Measurements from ENCODE around the gene KRTAP10-10.
"Not testable (repeated sequence)": the region's sequence is repeated elsewhere in the genome, so short reads cannot be mapped to it uniquely, and the experiment has no call there.

Gene KRTAP10-10

GRCh38 chr21:44649521-44650100, 12.5 kb downstream of the KRTAP10-10 start:
- DNase-seq (ENCODE audit: low read depth in 2 of 3, low spot score in 1 of 3), result no peak

- DNase-seq (ENCODE audit: low read depth in 2 of 3, low spot score in 1 of 3), result no peak
These were observed 13.3 kb downstream of the KRTAP10-10 start for GRCh38 chr21:44650265-44650972.

DNA sequence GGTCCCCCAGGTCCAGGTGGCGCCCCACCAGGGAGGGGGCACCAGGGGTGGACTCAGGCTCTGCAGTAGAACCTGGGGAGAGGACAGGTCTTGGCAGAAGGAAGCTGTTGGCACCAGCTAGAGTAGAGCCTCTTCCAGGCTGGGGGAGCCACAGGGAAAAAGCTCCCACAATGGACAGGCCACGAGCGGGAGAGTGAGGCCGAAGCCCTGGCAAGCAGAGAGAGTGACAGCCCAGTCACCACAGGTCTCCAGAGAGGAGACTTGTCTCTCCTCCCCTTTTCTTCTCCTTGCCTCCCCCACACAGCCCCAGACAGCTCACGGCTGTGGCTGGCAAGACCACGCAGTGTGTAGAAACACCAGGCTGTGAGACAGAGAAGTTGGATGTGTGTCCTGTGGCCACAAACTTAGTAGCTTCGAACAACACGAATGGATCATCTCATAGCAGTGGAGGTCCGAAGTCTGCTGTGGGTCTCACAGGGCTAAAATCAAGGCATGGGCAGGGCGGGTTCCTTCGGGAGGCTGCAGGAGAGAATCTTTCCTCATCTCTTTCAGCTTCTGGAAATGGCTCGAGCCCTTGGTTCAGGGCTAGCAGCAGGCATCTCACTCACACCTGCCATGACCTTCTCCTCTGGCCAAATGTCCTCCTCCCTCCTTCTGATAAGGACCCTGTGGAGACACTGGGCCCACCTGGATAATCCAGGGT, 14.0 kb downstream of the KRTAP10-10 start:
- no peak for DNase-seq (ENCODE audit: low read depth in 2 of 3, low spot score in 1 of 3)

- no peak for DNase-seq (ENCODE audit: low read depth in 2 of 3, low spot score in 1 of 3)
These were observed 16.0 kb downstream of the KRTAP10-10 start for GRCh38 chr21:44653123-44653522.

DNA sequence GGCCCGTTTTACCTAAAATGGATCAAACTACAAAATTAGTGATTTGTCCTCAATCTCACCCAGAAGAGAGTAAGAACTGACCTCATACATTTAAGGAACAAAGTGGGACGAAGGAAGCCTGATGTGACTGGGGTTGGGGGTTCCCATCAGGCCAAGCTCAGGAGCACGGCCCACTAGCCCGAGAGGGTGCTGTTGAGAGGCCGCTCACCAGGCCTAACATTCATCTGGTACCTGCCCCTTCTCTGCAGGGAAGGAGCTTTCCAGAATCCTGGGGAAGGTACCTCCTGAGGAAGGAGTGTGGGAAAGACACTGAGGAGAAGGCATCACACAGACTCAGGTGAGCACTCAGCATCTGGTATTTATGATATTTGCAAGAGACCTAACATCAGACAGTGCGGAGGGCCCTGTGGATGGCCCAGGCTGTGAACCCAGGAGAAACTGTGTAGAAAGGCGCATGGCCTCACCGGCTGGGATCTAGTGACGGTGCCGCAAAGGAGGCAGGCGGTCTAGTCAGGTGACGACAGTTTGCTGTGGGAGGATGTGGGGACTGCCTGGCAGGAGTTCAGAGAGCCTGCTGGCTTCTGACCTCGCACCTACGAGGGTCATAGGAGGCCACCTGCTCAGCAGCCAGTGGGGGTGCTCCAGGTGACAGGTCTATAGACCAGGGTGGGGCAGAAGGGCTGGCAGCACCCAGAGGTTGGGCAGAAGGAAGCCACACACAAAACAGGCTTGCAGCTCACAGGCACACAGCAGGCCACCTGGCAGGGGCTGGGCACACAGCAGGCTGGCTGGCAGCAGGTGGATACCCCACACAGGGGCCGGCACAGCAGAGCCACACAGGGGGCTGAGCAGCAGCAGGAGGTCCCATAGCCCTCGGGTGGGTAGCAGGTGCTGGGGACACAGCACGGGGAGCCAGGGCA, 16.8 kb downstream of the KRTAP10-10 start:
- DNase-seq (ENCODE audit: low read depth in 2 of 3, low spot score in 1 of 3), result no peak

GRCh38 chr21:44654576-44655175, 17.5 kb downstream of the KRTAP10-10 start, which contains the start of gene KRTAP12-4:
TSS of gene KRTAP12-4 (minus strand) at chr21:44654659. CDS start at chr21:44654614, 45 bp downstream.
- DNase-seq (ENCODE audit: low read depth in 2 of 3, low spot score in 1 of 3), result no peak

- DNase-seq (ENCODE audit: low read depth in 2 of 3, low spot score in 1 of 3), result no peak
These were observed 19.7 kb downstream of the KRTAP10-10 start for GRCh38 chr21:44656868-44657267.

- no peak for DNase-seq (ENCODE audit: low read depth in 2 of 3, low spot score in 1 of 3)
These were observed 20.7 kb downstream of the KRTAP10-10 start, which contains the start of gene KRTAP12-3 for GRCh38 chr21:44657635-44658540. TSS of gene KRTAP12-3 (plus strand) at chr21:44657932. CDS start at chr21:44657980, 48 bp downstream.

DNA sequence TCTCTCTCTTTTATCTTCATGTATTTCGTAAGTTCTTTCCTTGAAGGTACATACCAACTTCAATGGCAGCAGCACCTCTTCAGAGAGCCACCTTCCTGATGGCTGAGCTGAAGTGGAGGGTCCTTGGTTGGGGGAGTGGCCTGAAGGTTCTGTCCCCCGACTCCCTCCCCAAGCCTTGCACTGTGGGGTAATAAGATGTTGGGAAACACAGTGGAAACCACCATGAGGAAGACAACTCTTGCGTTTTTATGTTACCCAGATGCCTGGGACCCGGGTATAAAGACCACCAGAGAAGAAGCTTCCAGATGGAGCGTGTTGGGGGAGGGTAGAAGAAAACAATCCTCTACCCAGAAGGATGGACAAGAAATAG, 21.4 kb downstream of the KRTAP10-10 start:
- DNase-seq (ENCODE audit: low read depth in 2 of 3, low spot score in 1 of 3), result no peak

- DNase-seq (ENCODE audit: low read depth in 2 of 3, low spot score in 1 of 3), result no peak
These were observed 21.9 kb downstream of the KRTAP10-10 start for GRCh38 chr21:44658913-44659595.

DNA sequence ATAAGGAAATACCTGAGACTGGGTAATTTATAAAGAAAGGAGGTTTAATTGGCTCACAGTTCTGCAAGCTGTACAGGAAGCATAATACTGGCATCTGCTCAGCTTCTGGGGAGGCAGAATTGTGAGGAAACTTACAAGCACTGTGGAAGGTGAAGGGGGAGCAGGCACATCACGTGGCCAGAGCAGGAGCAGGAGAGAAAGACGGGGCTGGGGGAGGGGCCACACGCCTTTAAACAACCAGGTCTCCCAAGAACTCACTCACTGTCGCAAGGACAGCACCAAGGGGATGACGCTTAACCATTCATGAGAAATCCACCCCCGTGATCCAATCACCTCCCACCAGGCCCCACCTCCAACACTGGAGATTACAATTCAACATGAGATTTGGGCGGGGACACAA, 24.4 kb downstream of the KRTAP10-10 start:
- DNase-seq (ENCODE audit: low read depth in 2 of 3, low spot score in 1 of 3), result not testable (repeated sequence)

- no peak for DNase-seq (ENCODE audit: low read depth in 2 of 3, low spot score in 1 of 3)
These were observed 27.5 kb downstream of the KRTAP10-10 start for GRCh38 chr21:44664691-44665090.

DNA sequence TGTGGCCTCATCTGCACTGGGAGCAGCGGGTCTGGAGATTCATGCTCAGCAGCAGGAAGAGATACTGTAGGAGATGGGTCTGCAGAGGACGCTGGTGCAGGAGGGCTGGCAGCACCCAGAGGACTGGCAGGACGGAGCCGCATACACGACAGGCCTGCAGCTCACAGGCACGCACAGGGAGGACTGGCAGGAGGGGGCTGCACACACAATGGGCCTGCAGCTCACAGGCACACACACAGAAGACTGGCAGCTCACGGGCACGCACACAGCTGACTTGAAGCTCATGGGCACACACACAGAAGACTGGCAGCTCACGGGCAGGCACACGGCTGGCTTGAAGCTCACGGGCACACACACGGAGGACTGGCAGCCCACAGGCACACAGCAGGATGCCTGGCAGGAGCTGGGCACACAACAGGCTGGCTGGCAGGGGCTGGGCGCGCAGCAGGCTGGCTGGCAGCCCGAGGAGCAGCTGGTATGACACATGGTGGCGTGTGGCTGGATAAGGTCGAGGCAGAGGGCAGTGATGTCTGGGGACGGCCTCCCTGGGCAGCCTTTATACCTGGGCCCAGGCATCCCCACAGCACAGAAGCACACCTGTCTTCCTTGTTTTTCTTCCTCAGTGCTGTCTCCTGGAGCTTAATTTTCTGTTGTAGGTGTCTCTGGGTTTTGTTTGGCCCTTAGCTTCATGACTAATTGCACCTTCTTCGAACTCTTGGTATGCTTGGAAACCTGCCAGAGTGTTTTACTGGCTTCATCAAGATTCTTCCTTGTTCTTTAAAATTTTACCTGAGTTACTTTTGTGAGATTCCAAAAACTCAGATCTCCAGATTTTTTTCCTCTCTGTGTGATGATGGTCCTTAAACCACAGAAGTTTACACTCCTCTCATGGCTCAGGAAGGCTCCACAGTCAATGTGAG, 29.5 kb downstream of the KRTAP10-10 start, which contains the start of gene KRTAP12-2:
Gene KRTAP12-2, minus strand, starts transcription at position 527 of the 920 bp plus-strand sequence. Its CDS starts 41 bp downstream, at position 486.
- no peak for DNase-seq (ENCODE audit: low read depth in 2 of 3, low spot score in 1 of 3)

DNA sequence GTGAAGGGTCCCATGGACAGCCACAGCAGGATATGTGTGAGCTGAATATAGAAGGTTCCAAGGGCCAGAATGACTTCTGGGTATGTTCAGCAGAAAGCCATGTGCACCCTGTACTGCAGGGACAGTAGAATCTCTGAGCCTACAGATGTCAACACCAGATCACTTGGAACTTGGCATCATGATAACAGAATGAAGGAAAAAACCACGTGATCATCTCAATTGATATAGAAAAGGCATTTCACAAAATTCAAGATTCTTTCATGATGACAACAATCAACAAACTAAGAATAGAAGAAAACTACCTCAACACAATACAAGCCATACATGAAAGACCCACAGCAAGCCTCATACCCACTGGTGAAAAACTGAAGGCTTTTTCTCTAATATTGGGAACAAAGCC, 30.5 kb downstream of the KRTAP10-10 start:
- DNase-seq (ENCODE audit: low read depth in 2 of 3, low spot score in 1 of 3), result no peak

GRCh38 chr21:44670642-44671432, 33.7 kb downstream of the KRTAP10-10 start:
- no peak for DNase-seq (ENCODE audit: low read depth in 2 of 3, low spot score in 1 of 3)

GRCh38 chr21:44671911-44672310, 34.8 kb downstream of the KRTAP10-10 start:
- no peak for DNase-seq (ENCODE audit: low read depth in 2 of 3, low spot score in 1 of 3)

DNA sequence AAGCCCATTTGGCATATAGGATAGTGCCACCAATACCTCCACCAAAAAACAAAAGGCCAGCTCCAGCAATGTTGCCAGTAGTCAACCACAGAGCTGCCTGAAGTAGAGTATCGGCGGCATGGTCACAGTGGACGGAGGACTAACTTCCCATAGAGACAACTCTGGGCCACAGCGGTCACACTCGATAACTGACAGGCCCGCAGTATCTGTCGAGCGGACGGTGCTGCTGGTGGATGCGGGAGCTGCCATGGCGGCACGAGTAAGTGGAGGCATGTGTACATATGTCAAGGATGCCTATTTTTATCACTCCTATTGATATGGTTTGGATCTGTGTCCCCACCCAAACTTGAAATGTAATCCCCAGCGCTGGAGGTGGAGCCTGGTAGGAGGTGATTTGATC, 40.7 kb downstream of the KRTAP10-10 start:
- DNase-seq (ENCODE audit: low read depth in 2 of 3, low spot score in 1 of 3), result no peak

All from stimulated activated CD4-positive, alpha-beta T cell treated with anti-CD3 and anti-CD28 coated beads, Interleukin-12 subunit alpha, Interleukin-12 subunit beta, amount 100 ng/mL, for 48 hours (primary cell).